IMR-90 (cell line): ENCODE measurements around the gene DPYD. TPM values are rescaled to one million over a fixed set of nuclear protein-coding genes. Genes with fewer than 3 reads are reported as not detected.

Experiments
- ATAC-seq: fragments of 200-7000 bp; cut with Tn5 transposase; 2 replicates; pipeline ENCODE4 v1.9.1; 2020; ENCODE audit warnings: low read depth, mild to moderate bottlenecking, moderate library complexity
- BruUV-seq: library from RNA; stranded (reverse); fragments of 400-500 nt; replicated peaks from 2 replicates; lab custom pipeline; 2021; lab: Mats Ljungman, UMichigan
- CTCF ChIA-PET: fragments of 300-600 bp; formaldehyde crosslinking; extraction: SDS; loops from one replicate; lab custom pipeline; 2021; ENCODE audit warnings: antibody characterized with exemption; lab: Yijun Ruan, JAX
- POLR2A ChIA-PET: fragments of 300-600 bp; sonication (Branson Sonifier 250); formaldehyde crosslinking; loops from one replicate; lab custom pipeline; 2022; ENCODE audit warnings: antibody characterized with exemption; ENCODE audit not compliant: unreplicated experiment; lab: Charles Lee
- DNase-seq: peaks from one replicate; pipeline ENCODE4 v3.0.0; 2013
- H2AFZ ChIP-seq: replicated peaks from 2 replicates; pipeline ENCODE3; 2013; ENCODE audit warnings: low read length, mild to moderate bottlenecking; ENCODE audit not compliant: poor library complexity
- H2AK5ac ChIP-seq: 2 replicates; pipeline ENCODE4 v1.6.1; 2013; ENCODE audit warnings: low read depth, low read length, inconsistent platforms
- H2AK9ac ChIP-seq: replicated peaks from 2 replicates; pipeline ENCODE3; 2013; ENCODE audit warnings: mild to moderate bottlenecking, low read depth, low read length, moderate library complexity; ENCODE audit not compliant: poor library complexity
- H2BK120ac ChIP-seq: 2 replicates; pipeline ENCODE4 v1.6.1; 2013; ENCODE audit warnings: low read depth, low read length, inconsistent platforms
- H2BK15ac ChIP-seq: 3 replicates; pipeline ENCODE4 v1.6.1; 2013; ENCODE audit warnings: low read depth, low read length, inconsistent platforms
- H2BK20ac ChIP-seq: 2 replicates; pipeline ENCODE4 v1.6.1; 2013; ENCODE audit warnings: low read depth, mild to moderate bottlenecking, inconsistent platforms, low read length, moderate library complexity
- H2BK5ac ChIP-seq: 2 replicates; pipeline ENCODE4 v1.6.1; 2013; ENCODE audit warnings: mild to moderate bottlenecking, low read depth, low read length, inconsistent platforms; ENCODE audit not compliant: poor library complexity, severe bottlenecking
- H3K14ac ChIP-seq: replicated peaks from 2 replicates; pipeline ENCODE4 v1.6.1; 2013; ENCODE audit warnings: low read depth, low read length, inconsistent platforms
- H3K18ac ChIP-seq: 2 replicates; pipeline ENCODE4 v1.6.1; 2013; ENCODE audit warnings: low read depth, low read length, control low read depth
- H3K23ac ChIP-seq: 2 replicates; pipeline ENCODE4 v1.6.1; 2013; ENCODE audit warnings: low read depth, low read length, inconsistent platforms
- H3K27ac ChIP-seq: 2 replicates; pipeline ENCODE4 v1.5.1; 2013; ENCODE audit warnings: mild to moderate bottlenecking, control low read depth, low read length; ENCODE audit not compliant: insufficient read depth
- H3K27me3 ChIP-seq: 2 replicates; pipeline ENCODE4 v1.6.1; 2013; ENCODE audit warnings: low read length; ENCODE audit not compliant: control insufficient read depth, insufficient read depth
- H3K36me3 ChIP-seq: 2 replicates; pipeline ENCODE4 v1.6.1; 2013; ENCODE audit warnings: low read length, mixed read lengths; ENCODE audit not compliant: control insufficient read depth, insufficient read depth
- H3K4ac ChIP-seq: 2 replicates; pipeline ENCODE4 v1.6.1; 2013; ENCODE audit warnings: low read depth, low read length, inconsistent platforms
- H3K4me1 ChIP-seq: 2 replicates; pipeline ENCODE4 v1.6.1; 2013; ENCODE audit warnings: low read length, mixed read lengths; ENCODE audit not compliant: control insufficient read depth, insufficient read depth
- H3K4me2 ChIP-seq: 2 replicates; pipeline ENCODE4 v1.6.1; 2013; ENCODE audit warnings: low read depth, mild to moderate bottlenecking, control low read depth, low read length, moderate library complexity
- H3K4me3 ChIP-seq: 2 replicates; pipeline ENCODE4 v1.5.1; 2013; ENCODE audit warnings: low read depth, mild to moderate bottlenecking, control low read depth, low read length, moderate library complexity; ENCODE audit not compliant: insufficient read depth
- H3K56ac ChIP-seq: 2 replicates; pipeline ENCODE4 v1.6.1; 2013; ENCODE audit warnings: low read length, inconsistent platforms; ENCODE audit not compliant: insufficient read depth; ENCODE audit errors: extremely low read depth
- H3K79me1 ChIP-seq, 2 experiments: 2 replicates each; pipeline ENCODE4 v1.6.1; 2013; ENCODE audit warnings: low read length in 2 of 2, inconsistent platforms in 1 of 2, low read depth in 1 of 2
- H3K9ac ChIP-seq: 2 replicates; pipeline ENCODE4 v1.6.1; 2013; ENCODE audit warnings: low read depth, low read length, control low read depth
- H3K9me1 ChIP-seq: 2 replicates; pipeline ENCODE4 v1.6.1; 2013; ENCODE audit warnings: low read length, inconsistent platforms; ENCODE audit not compliant: insufficient read depth
- H3K9me3 ChIP-seq: 2 replicates; pipeline ENCODE4 v1.6.1; 2013; ENCODE audit warnings: low read length; ENCODE audit not compliant: control insufficient read depth, insufficient read depth
- H4K20me1 ChIP-seq: 2 replicates; pipeline ENCODE4 v1.6.1; 2013; ENCODE audit warnings: low read length, inconsistent platforms; ENCODE audit not compliant: insufficient read depth
- H4K5ac ChIP-seq: 2 replicates; pipeline ENCODE4 v1.6.1; 2013; ENCODE audit warnings: mild to moderate bottlenecking, low read depth, low read length, control low read depth
- H4K8ac ChIP-seq, 2 experiments: 2 replicates each; pipeline ENCODE4 v1.6.1; 2013; ENCODE audit warnings: low read depth in 2 of 2, low read length in 2 of 2, control low read depth in 1 of 2, inconsistent platforms in 1 of 2
- H4K91ac ChIP-seq: 2 replicates; pipeline ENCODE4 v1.6.1; 2013; ENCODE audit warnings: low read depth, low read length, inconsistent platforms; ENCODE audit not compliant: insufficient read depth
- MAFK ChIP-seq: IDR thresholded peaks from 2 replicates; pipeline ENCODE4 v1.6.1; 2012; ENCODE audit warnings: low read depth, low read length, improper control_type of control experiment
- RAD21 ChIP-seq: IDR thresholded peaks from 2 replicates; pipeline ENCODE4 v1.6.1; 2012; ENCODE audit warnings: low read length, improper control_type of control experiment
- RCOR1 ChIP-seq: IDR thresholded peaks from 2 replicates; pipeline ENCODE4 v1.6.1; 2012; ENCODE audit warnings: mild to moderate bottlenecking, low read length, improper control_type of control experiment; ENCODE audit not compliant: insufficient replicate concordance
- RFX5 ChIP-seq: IDR thresholded peaks from 2 replicates; pipeline ENCODE4 v1.8.0; 2012; ENCODE audit warnings: low read depth, mild to moderate bottlenecking, low read length, moderate library complexity
- USF2 ChIP-seq: fragments of 150-350 bp; IDR thresholded peaks from 2 replicates; pipeline ENCODE4 v1.6.1; 2017; ENCODE audit warnings: mild to moderate bottlenecking, antibody characterized with exemption, low read length, low read depth
- WGBS, 2 experiments: methylation state at CpG; one replicate each; pipeline versions ENCODE4 v1.1.5 to v1.1.7; 2013; ENCODE audit warnings: missing lambda C conversion rate in 2 of 2; ENCODE audit not compliant: insufficient read length in 1 of 2; ENCODE audit errors: extremely low coverage in 2 of 2; 5-methylcytosine and 5-hydroxymethylcytosine counted together
- dilution Hi-C: fragments of 300-500 bp; cut with HindIII; formaldehyde crosslinking; loops from one replicate; pipeline ENCODE4 v1.14.3; 2018; ENCODE audit warnings: low sequenced_read_pairs; ENCODE audit not compliant: unreplicated experiment
- in situ Hi-C: fragments of 300-500 bp; cut with MboI; formaldehyde crosslinking; loops from 3 replicates; pipeline ENCODE4 v1.14.3; 2019; ENCODE audit warnings: low sequenced_read_pairs, inconsistent platforms, mixed read lengths
- intact Hi-C: fragments of 100-400 bp; cut with micrococcal nuclease; formaldehyde crosslinking; loops from 2 replicates; pipeline ENCODE4 v1.10.0; 2022
- polyA plus RNA-seq, 3 experiments: library from polyadenylated mRNA; depleted of rRNA; stranded (reverse); fragments of >200 nt; gene quantifications; 2 replicates each; pipeline ENCODE4 v1.2.3, GENCODE V29; 2012; ENCODE audit warnings: low replicate concordance in 1 of 3
- total RNA-seq: library from RNA; depleted of rRNA; stranded (reverse); fragments of >200 nt; gene quantifications from 2 replicates; pipeline ENCODE4 v1.2.3, GENCODE V29; 2012

The DPYD gene
- total and polyA plus RNA-seq, 2 of the 4 experiments (the other 2 are of a cell fraction) = 9.3 to 47.3 TPM

DNA sequence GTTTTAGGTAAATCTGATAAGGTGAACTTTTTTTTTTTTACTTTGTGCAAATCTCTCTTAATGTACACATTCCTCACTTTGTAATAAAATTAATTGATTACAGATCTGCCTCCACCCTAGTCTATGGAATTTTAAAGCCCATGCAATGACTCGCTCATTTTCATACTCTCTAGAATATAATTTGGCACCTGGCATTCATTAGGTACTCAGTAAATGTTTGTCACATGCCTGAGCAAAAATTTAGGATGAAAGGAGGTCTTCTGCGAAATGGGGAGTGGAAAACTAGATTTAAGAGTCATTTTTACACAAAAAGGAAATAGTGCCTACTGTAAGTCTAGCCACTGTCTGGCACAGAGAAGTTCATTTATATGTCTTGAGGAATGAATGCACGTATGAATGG is 350.1 kb downstream of the DPYD start:
- H2AFZ ChIP-seq = no peak overlapping the region
- in situ Hi-C loops = no loop called here
- no peak overlapping the region for H3K18ac ChIP-seq
- H3K4ac ChIP-seq = no peak overlapping the region
- H3K9ac ChIP-seq = no peak overlapping the region
- DNase-seq (no peak), ATAC-seq (no peak)
- BruUV-seq = no TSS peak
- H2BK120ac ChIP-seq = no peak overlapping the region
- H3K79me1 ChIP-seq = no peaks in the 10 kb centered on the region
- peaks cover 1% of the 10 kb centered on the region; the same call in 1 of the 2 replicates for H3K4me1 ChIP-seq
- H2BK5ac ChIP-seq = no peak overlapping the region
- ChIA-PET CTCF (no interaction called here), POLR2A (no interaction called here)
- no peak overlapping the region for H2AK9ac ChIP-seq
- no peaks in the 10 kb centered on the region for H3K9me3 ChIP-seq
- H4K8ac ChIP-seq = no peak overlapping the region
- no peak overlapping the region for H2AK5ac ChIP-seq
- H3K56ac ChIP-seq = no peak overlapping the region
- H4K91ac ChIP-seq = no peak overlapping the region
- dilution Hi-C loops = no loop called here
- no peak overlapping the region for H3K14ac ChIP-seq
- H3K27me3 ChIP-seq = no peaks in the 10 kb centered on the region
- H3K36me3 ChIP-seq = no peaks in the 10 kb centered on the region
- H3K9me1 ChIP-seq = no peaks in the 10 kb centered on the region
- intact Hi-C loops = no loop called here
- no peak overlapping the region for H2BK20ac ChIP-seq
- no peak overlapping the region for H3K4me2 ChIP-seq
- H4K20me1 ChIP-seq = no peaks in the 10 kb centered on the region
- no CpG with 5 or more reads among the region's 3 CpGs for WGBS, 2 experiments
- TF ChIP-seq RFX5 = no peak
- TF ChIP-seq USF2 = no peak
- no peak for TF ChIP-seq RAD21
- TF ChIP-seq RCOR1 = no peak
- no peak for TF ChIP-seq MAFK
- no peak overlapping the region for H3K4me3 ChIP-seq
- H3K27ac ChIP-seq = no peak overlapping the region
- H4K5ac ChIP-seq = no peak overlapping the region
- no peak overlapping the region for H2BK15ac ChIP-seq
- H3K23ac ChIP-seq = no peak overlapping the region
